BLaER1 treated with 17β-estradiol and CSF1 and Interleukin-3, amounts not matched to agents 10 nM and 100 nM (cell line): ENCODE results near the gene SLC19A1.

Experiments
- H3K27ac ChIP-seq, 11 experiments: shearing (Covaris generic); formaldehyde crosslinking; 2 replicates each; pipeline ENCODE4 v1.8.1; 2022
- H3K27me3 ChIP-seq, 11 experiments: shearing (Covaris generic); formaldehyde crosslinking; 2 replicates each; pipeline ENCODE4 v1.8.1; 2022
- H3K36me3 ChIP-seq, 11 experiments: shearing (Covaris generic); formaldehyde crosslinking; 2 replicates each; pipeline ENCODE4 v1.8.1; 2022
- H3K4me1 ChIP-seq, 10 experiments: shearing (Covaris generic); formaldehyde crosslinking; 2 replicates each; pipeline ENCODE4 v1.8.1; 2022
- H3K4me2 ChIP-seq, 11 experiments: shearing (Covaris generic); formaldehyde crosslinking; 2 replicates each; pipeline ENCODE4 v1.8.1; 2022
- H3K4me3 ChIP-seq, 10 experiments: shearing (Covaris generic); formaldehyde crosslinking; 2 replicates each; pipeline ENCODE4 v1.8.1; 2022
- H3K9ac ChIP-seq, 11 experiments: shearing (Covaris generic); formaldehyde crosslinking; 2 replicates each; pipeline ENCODE4 v1.8.1; 2022
- H3K9me3 ChIP-seq, 11 experiments: shearing (Covaris generic); formaldehyde crosslinking; replicated peaks in 1 of 11; 2 replicates each; pipeline ENCODE4 v1.8.1; 2022
- H4K20me1 ChIP-seq, 11 experiments: shearing (Covaris generic); formaldehyde crosslinking; 2 replicates each; pipeline ENCODE4 v1.8.1; 2022
- Cebpa-rat ChIP-seq, 11 experiments: shearing (Covaris generic); IDR thresholded peaks; 2 replicates each; pipeline ENCODE4 v1.8.1; 2022

Gene SLC19A1

DNA sequence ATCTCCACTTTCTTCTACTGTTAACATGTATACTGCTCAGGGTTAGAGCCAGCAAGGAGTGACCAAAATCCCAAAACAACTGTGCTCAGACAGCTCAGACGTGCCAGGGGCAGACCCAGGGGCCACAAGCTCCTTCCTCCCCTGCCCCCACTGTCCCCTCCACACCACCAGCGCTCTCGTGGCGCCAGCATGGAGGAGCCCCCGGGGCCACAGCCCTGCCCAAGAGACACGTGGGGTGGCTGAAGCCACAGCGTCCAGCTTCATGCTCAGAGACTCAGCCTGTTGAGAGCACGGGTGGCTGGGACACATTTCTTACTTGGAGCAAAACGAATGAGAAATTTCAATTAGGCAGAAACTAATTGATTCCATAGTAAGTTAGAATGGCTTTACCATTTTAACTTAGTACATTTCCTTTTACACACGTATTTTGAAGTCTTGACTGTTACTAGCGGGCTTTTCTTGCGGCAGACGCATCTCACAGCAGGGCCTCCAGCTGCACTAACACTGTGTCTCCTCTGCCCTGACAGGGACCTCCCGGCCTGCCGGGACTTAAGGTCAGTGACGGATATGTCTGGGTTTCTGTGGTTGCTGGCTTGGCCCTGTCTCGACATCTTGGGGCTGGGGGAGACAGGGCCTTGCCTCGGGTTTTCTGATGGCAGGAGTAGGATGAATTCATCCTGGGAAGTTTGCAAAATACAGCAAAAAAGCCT, 54.2 kb downstream of the SLC19A1 start:
- peak overlapping the region in 4 of 11 experiments; percentile 9 to 37 (median 26); a peak in 4 of 22 replicates for H3K9ac ChIP-seq
- H3K4me2 ChIP-seq, result peak overlapping the region in 9 of 11 experiments; percentile 10 to 67 (median 46); a peak in 17 of 22 replicates
- H4K20me1 ChIP-seq, result no peaks in the 10 kb centered on the region; a peak in 1 of 22 replicates
- H3K27me3 ChIP-seq, result no peaks in the 10 kb centered on the region
- peaks cover 20 to 60% (median 53%) of the 10 kb centered on the region in 10 experiments for H3K4me1 ChIP-seq
- no peak overlapping the region for H3K4me3 ChIP-seq
- TF ChIP-seq Cebpa-rat (IDR thresholded peaks at IDR 0.05), result no peak
- H3K36me3 ChIP-seq, result 0 out of 22 replicates have a peak, but pooled peaks cover 0 to 3% (median 0%) of the 10 kb centered on the region in 11 experiments
- H3K27ac ChIP-seq, result no peak overlapping the region
- H3K9me3 ChIP-seq, result no peaks in the 10 kb centered on the region

DNA sequence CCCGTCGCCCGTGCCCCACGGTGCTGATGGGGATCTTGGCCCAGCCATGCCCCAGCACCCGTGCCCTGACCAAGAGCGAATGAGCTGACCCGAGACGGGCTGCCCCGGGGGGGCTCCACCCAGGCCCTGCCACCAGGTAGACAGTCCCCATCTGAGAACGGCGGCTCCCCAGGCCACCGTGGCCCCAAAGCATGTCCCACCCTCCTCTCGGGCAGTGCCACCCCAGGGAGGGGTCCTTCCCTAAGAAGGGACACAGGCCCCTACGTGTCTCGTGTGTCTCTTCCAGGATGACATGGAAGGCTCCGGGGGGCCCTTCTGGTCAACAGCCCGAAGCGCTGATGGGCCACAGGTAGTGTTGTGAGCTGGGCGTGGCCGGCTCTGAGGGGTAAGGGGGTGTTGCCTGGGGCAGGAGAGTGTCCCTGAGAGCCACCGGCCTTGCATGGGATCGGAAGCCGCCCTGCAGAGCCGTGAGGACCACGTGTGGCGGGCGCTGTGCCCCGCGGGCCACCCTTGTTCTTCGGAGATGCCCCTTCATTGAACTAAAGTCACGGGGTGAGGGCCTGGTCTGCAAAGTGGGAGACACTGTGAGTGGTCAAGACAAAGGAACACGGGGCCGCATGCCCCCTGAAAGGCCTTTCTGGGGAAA, 55.0 kb downstream of the SLC19A1 start:
- no peaks in the 10 kb centered on the region for H3K27me3 ChIP-seq
- H3K4me2 ChIP-seq, result peak overlapping the region in 8 of 11 experiments; percentile 10 to 67 (median 50); a peak in 9 of 22 replicates
- no peak overlapping the region for H3K27ac ChIP-seq
- H3K9me3 ChIP-seq, result no peaks in the 10 kb centered on the region
- H3K36me3 ChIP-seq, result 0 out of 22 replicates have a peak, but pooled peaks cover 0 to 3% (median 0%) of the 10 kb centered on the region in 11 experiments
- H3K9ac ChIP-seq, result no peak overlapping the region
- H3K4me3 ChIP-seq, result no peak overlapping the region
- H4K20me1 ChIP-seq, result no peaks in the 10 kb centered on the region; a peak in 1 of 22 replicates
- peaks cover 28 to 66% (median 59%) of the 10 kb centered on the region in 10 experiments for H3K4me1 ChIP-seq
- no peak for TF ChIP-seq Cebpa-rat (IDR thresholded peaks at IDR 0.05)

DNA sequence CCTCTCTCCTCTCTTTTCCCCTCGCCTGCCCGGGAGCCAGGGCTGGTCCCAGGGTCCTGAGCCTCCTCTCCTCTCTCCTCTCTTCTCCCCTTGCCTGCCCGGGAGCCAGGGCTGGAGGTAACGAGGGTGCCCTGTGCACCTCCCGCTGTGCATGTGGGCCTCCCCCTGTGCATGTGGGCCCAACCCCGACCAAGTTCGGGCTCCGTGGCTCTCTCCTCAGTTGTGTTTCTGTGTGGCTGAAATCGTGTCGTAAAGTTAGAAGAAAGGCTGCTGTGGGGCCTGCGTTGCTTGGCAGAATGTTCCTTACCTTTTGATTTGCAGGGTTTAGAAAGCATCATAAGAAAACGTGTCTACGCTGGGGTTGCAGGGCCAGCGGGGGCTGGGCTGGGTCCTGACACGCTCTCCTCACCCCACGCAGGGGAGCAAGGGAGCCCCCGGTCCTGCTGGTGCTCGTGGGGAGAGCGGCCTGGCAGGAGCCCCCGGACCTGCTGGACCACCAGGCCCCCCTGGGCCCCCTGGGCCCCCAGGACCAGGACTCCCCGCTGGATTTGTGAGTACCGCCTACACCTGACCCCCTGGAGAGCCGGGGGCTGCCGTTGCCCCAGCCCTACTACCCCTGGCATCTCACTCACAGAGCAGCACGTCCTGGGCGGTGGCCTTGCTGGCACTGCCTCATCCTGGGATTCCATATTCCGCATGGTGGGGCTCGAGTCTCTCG, 55.6 kb downstream of the SLC19A1 start:
- no peak overlapping the region for H3K4me2 ChIP-seq
- H3K27ac ChIP-seq, result no peak overlapping the region
- H3K27me3 ChIP-seq, result no peaks in the 10 kb centered on the region
- 0 out of 22 replicates have a peak, but pooled peaks cover 0 to 3% (median 0%) of the 10 kb centered on the region in 11 experiments for H3K36me3 ChIP-seq
- H4K20me1 ChIP-seq, result no peaks in the 10 kb centered on the region; a peak in 1 of 22 replicates
- H3K9me3 ChIP-seq, result no peaks in the 10 kb centered on the region
- peaks cover 34 to 69% (median 66%) of the 10 kb centered on the region in 10 experiments for H3K4me1 ChIP-seq
- no peak overlapping the region for H3K9ac ChIP-seq
- TF ChIP-seq Cebpa-rat (IDR thresholded peaks at IDR 0.05), result no peak
- no peak overlapping the region for H3K4me3 ChIP-seq

DNA sequence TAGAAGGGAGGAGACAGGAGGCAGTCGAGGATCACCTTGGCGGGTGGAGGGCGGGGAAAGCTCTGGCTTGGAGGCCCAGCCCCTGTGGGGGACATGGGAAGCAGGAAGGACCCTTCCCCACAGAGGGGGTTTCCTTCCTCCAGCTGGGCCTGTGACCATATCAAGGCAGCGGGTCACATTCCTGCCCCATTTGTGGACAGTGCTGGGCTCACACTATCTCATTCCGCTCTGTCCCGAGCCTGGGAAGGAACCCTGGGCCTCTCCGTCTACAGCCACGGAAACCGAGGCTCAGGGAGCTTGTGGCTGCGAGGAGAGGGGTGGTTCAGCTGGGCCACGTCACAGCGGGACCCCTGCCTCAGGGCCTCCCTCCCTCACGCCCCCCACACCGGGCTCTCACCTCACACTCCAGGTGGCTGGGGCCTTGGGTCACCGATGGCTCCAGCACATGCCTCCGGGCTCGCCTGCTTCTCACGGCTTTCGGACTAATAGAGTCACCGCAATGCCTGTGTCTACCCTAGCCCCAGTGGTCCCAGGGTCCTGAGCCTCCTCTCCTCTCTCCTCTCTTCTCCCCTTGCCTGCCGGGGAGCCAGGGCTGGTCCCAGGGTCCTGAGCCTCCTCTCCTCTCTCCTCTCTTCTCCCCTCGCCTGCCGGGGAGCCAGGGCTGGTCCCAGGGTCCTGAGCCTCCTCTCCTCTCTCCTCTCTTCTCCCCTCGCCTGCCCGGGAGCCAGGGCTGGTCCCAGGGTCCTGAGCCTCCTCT, 56.4 kb downstream of the SLC19A1 start:
- TF ChIP-seq Cebpa-rat (IDR thresholded peaks at IDR 0.05), result no peak
- Histone ChIP-seq H3K36me3 (0 out of 22 replicates have a peak, but pooled peaks cover 0 to 3% (median 0%) of the 10 kb centered on the region in 11 experiments), H3K27me3 (no peaks in the 10 kb centered on the region), H3K9me3 (no peaks in the 10 kb centered on the region), H3K4me3 (no peak overlapping the region), H3K27ac (peak overlapping the region in 1 of 11 experiments; percentile 12; a peak in 1 of 22 replicates), H3K4me1 (peaks cover 42 to 73% (median 71%) of the 10 kb centered on the region in 10 experiments), H4K20me1 (no peaks in the 10 kb centered on the region; a peak in 1 of 22 replicates), H3K9ac (no peak overlapping the region; a peak in 1 of 22 replicates), H3K4me2 (peak overlapping the region in 5 of 11 experiments; percentile 9 to 34 (median 28); a peak in 6 of 22 replicates)

DNA sequence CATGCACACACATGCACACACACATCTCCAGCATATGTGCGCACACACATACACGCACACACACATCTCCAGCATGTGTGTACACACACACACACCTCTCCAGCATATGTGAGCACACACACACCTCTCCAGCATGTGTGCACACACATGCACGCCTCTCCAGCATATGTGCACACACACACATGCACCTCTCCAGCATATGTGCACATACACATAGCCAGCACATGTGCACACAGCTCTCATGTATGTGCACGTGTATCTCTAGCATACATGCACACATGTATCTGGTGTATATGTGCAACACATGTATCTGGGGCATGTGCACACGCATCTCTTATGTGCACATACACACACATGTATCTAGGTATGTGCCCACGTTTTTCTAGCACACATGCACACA, 57.9 kb downstream of the SLC19A1 start:
- TF ChIP-seq Cebpa-rat (IDR thresholded peaks at IDR 0.05), result no peak
- H4K20me1 ChIP-seq, result no peaks in the 10 kb centered on the region
- no peak overlapping the region for H3K9ac ChIP-seq
- no peak overlapping the region for H3K4me3 ChIP-seq
- H3K4me2 ChIP-seq, result no peak overlapping the region
- H3K9me3 ChIP-seq, result no peaks in the 10 kb centered on the region
- 0 out of 22 replicates have a peak, but pooled peaks cover 0 to 3% (median 0%) of the 10 kb centered on the region in 11 experiments for H3K36me3 ChIP-seq
- no peak overlapping the region for H3K27ac ChIP-seq
- H3K27me3 ChIP-seq, result no peaks in the 10 kb centered on the region
- peaks cover 50 to 76% (median 74%) of the 10 kb centered on the region in 10 experiments for H3K4me1 ChIP-seq

DNA sequence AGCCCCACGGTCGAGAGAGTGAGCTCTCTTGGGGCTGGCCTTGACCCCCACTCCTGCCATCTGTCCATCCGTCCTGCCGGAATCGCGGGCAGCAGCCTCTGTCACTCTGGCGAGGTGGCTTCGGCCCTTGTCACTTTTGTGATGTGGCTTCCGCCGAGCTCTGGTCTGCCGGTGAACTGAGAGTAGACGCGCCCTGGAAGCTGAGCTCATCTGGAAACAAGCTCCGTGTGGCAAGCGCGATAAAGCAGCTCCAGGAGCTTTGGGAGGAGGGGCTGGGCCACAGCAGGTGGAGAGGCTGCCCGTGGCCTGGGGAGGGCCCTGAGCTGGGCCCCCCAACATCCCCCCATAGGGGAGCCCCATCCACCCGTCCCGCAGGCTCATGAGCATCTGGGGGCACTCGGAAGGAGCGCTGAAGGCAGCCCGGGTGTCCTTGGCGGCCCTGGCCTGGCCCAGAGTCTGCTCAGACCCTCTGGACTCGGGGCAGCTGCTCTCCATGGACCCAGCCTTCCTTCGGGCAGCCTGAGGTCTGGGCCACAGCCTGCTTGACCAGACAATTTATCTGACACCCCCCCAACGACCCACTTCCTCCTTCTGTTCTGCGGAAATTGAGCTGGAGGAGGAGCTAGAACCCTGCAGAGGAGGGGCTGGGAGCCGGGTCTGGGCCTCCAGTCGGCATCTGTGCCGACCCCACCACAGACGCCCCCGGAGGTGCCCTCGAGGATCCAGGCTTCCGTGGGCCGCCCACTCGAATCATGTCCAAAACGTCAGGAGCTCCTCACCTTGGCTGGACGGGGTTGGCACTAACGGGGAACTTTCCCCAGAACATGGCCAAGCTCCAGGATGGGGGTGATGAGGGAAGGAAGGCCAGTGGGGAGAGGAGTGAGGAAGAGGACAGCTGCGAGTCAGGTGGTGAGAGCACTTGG, 59.1 kb downstream of the SLC19A1 start:
- no peaks in the 10 kb centered on the region for H4K20me1 ChIP-seq
- peak overlapping the region; percentile 60 to 91 (median 85); a peak in 21 of 22 replicates for H3K27ac ChIP-seq
- H3K4me2 ChIP-seq, result peak overlapping the region; percentile 82 to 98 (median 96)
- H3K4me3 ChIP-seq, result peak overlapping the region; percentile 17 to 63 (median 43); a peak in 15 of 20 replicates
- H3K9ac ChIP-seq, result peak overlapping the region; percentile 69 to 80 (median 75)
- peaks cover 54 to 76% (median 74%) of the 10 kb centered on the region in 10 experiments for H3K4me1 ChIP-seq
- no peaks in the 10 kb centered on the region for H3K9me3 ChIP-seq
- 0 out of 22 replicates have a peak, but pooled peaks cover 0 to 3% (median 0%) of the 10 kb centered on the region in 11 experiments for H3K36me3 ChIP-seq
- no peaks in the 10 kb centered on the region for H3K27me3 ChIP-seq
- no peak for TF ChIP-seq Cebpa-rat (IDR thresholded peaks at IDR 0.05)
